D341Med (cell line): ENCODE data around the gene HMGB1.

ENCODE experiments used
- DNase-seq: peaks from one replicate; pipeline ENCODE4 v3.0.0; 2012; ENCODE audit warnings: low spot score

HMGB1 gene

DNA sequence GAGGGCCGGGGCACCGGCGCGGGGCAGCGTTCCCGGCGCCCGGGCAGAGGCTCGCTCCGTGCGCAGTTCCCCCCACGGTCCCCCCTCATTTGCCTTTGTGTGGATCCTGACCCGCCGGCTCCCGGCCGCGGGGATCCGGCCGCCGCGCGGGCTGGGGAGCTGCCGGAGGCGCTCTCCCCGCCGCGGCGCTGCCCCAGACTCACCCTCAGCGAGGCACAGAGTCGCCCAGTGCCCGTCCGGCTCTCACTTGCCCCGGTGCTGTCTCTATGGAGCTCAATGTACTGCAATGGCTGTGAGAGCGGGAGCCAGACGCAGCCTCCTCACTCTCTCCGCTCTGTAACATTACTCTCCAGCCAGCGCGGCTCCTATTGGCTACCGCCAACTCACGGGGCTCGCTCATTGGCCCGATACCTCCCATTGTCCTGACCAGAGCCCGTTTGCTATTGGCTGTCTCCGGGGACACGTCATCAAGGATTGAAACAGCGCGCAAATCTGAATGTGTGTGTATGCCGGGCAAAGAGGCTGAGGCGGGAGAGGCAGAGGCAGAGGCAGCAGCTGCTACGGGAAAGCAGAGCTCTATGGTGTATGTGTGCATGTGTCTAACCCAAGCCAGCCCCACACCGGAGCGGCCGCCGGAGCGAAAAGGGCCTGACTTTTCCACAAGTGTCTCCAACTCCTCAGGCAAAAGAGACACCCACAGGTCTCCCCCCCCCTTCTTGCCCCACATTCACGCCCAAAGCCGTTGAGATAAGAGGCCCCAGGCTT lies at the start of gene HMGB1:
TSS of gene HMGB1 (minus strand) at position 344 of the 765 bp plus-strand sequence. CDS start 2,256 bp downstream, outside the sequence.
- DNase-seq, result peak; percentile 93

DNA sequence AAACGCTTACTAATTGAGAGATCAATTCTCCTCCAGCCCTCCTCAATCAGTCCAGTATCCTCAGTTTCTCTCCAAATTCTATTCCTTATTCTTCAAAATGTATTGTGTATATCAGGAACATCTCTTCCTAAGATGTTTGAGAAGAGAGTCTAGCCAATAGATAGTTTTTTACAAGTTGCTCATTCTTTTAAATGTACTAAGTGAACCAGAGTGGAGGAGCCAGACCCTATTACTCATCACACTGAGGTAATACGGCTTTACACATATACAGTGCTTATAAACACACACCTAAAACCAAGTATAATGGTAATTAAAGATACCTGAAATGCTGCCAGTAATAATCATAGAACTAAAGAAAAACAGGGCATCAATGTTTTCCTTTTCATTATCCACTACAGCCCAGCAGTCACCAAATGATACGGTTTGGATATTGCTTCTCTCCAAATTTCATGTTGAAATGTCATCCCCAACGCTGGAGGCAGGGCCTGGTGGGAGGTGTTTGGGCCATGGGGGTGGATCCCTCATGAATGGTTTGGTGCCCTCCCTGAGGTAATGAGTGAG lies 45.2 kb upstream of the HMGB1 start:
- no peak for DNase-seq

DNA sequence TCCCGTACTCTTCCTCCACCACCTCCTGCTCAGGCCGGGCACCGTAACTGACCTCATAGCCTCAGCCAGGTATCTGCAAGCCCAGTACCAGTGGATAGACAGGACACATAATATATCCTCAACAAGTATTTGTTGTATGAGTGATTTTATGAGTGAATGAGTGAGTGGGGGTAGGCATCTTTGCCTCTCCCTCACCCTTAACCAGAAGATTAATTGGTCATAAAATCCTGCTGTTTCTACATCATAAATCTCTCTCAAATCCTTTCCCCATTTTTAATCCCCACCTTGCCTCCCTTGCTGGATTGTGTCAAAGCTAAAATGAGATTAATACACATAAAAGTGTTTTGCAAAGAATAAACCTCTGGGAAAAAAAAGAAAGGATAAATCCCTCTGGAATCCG lies 44.4 kb upstream of the HMGB1 start:
- DNase-seq, result no peak

DNA sequence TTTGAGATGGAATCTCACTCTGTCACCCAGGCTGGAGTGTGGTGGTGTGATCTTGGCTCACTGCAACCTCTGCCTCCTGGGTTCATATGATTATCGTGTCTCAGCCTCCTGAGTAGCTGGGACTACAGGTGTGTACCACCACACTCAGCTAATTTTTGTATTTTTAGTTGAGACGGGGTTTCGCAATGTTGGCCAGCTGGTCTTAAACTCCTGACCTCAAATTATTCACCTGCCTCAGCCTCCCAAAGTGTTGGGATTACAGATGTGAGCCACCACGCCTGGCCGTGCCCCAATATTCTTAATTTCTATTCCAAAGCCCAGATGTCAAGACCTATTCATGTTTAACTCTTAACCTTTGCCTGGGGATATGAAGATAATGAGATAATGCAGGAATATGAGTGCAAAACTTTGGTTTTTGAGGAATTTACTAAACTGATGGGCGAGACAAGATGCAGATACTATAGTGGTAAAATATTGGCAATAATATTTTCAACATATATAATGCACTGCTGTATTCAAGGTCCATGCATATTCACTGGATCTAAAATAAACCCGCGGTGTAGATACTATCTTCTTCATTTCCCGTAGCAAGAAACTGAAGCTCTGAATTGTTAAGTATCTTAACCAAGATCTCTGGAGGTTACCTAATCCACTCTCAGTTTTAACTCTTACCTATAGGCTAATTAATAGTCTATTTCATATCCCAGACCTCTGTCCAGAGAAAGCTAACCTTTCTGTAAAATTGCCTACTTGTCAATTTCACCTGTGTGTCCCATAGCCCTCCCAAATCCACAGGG lies 43.7 kb upstream of the HMGB1 start:
- no peak for DNase-seq

DNA sequence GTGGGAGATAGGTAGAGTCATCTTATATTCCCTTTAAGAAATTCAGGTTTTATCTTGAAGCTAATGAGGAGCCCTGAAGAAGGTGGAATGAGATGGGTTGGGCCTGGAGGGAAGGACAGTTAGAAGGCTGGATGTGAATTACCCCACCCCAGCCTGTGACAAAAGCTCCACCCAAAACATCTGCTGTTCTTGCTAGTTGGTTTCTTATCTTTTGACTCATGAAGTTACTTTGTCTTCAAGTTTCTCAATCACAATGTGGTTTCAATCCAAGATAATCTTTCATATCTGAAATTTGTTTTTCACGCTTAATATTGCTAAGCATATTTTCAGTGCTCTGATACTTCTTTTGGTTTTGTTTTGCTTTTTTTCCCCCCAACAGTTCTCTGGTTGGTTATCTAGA lies 38.3 kb upstream of the HMGB1 start:
- no peak for DNase-seq

DNA sequence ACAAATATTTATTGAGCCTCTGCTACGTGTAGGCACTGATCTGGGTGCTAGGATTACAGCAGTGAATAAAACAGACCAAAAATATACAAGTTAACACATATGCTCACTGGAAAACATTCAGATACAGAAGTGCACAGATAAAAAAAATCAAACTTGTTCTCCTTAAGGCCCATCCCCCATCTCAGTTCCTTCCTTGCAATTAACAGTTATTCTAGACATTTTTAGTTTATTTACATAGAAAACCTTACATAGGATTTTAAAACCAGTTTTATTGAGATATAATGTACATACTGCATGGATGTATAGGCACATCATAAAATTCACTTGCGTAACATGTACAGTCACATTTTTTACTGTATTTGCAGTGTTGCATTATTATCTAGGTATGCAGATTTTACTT lies 36.5 kb upstream of the HMGB1 start:
- DNase-seq, result no peak

DNA sequence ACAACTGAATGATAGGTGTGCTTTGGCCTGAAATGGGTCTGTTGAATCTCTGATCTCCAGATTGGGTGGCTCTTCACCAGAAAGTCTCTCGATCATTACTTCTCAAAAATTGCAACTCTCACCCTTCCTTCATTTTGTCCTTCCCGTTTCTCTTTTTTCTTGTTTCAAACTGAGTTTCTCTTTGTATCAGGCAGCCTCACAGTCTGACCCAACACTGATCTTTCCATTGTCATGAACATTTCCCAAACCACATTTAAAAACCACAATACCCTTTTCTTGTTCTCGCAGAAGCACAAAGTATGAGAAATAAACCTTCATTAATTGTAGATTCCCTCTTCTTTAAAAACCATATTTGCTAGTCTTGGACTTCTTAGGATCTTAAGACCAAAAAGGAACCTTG lies 33.6 kb upstream of the HMGB1 start:
- DNase-seq, result no peak

DNA sequence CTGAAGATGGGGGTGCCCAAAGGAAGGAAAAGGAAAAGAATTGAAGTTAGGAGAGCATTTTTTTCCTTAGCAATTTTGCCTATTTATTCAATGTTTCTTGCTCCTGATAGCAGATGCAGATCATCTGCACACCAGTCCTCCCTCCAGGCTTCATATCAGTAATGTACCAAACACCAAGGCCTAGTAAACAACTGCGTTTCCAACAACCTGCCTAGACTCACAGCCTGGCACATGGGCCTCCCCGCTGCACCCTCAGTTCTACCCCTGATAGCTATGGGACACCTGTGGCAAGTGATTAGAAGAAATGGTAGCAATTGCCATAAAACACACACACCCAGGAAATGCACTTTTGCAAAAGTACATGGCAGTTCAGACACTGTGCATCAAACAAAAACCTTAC lies 30.4 kb upstream of the HMGB1 start:
- no peak for DNase-seq

DNA sequence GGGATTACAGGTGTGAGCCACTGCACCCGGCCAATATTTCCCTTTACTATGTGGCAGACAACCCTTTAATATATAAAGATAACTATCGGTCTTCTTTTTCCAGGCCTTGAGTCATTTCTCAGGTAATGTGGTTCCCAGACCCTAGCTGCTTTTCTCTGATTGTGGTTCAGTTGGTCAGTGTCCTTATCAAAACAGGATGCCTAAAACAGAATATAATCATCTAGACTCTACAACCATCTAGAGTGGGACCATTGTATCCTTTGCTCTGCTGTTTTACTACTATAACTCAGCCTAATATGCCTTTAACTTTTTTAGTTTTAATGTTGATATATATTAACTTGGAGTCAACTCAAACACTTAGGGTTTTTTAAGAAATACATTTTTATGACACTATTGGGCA lies 30.0 kb upstream of the HMGB1 start:
- no peak for DNase-seq

DNA sequence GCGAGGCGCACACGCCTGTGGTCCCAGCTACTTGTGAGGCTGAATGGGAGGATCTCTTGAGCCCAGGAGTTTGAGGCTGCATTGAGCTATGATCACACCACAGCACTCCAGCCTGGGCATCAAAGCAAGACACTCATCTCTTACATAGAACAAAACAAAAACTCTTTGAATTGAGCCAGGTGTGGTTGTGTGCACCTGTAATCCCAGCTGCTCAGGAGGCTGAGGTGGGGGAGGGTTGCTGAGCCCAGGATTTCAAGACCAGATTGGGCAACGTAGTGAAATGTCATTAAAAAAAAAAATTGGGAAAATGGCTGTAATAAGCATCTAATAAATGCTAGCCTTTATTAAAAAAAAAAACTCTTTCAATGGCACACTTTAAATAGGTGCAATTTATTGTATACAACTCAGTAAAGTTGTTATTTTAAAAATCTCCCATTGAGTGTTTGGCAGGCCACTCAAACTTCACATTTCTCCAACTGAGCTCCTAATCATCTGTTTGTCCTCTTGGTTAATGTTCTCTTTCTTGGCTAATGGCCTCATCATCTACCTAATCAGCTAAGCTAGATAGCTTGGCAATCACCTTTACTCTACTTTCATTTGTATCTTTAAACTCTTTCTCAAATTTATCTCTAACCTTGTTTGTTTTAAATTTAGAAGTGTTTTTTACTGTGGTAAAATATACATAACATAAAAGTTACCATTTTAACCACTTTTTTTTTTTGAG lies 28.1 kb upstream of the HMGB1 start:
- no peak for DNase-seq

DNA sequence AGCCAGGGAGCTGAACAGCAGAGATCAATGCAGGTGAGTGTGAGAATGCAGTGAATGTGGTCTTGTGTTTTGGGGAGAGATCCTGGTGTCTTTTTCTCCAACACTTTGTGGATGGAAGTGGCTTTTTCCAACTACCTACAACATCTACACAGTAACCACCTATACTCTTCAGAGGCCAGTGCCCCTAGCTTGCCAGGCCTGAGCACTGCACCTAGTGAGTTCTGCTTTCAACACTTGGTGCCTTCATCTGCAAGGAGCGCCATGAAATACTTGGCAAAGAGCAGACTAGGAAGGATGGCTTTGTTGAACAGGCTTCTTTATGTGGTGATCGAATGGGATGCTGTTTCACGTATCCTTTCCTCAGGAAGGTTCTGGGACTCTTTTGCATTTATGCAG lies 21.3 kb upstream of the HMGB1 start:
- DNase-seq, result no peak

DNA sequence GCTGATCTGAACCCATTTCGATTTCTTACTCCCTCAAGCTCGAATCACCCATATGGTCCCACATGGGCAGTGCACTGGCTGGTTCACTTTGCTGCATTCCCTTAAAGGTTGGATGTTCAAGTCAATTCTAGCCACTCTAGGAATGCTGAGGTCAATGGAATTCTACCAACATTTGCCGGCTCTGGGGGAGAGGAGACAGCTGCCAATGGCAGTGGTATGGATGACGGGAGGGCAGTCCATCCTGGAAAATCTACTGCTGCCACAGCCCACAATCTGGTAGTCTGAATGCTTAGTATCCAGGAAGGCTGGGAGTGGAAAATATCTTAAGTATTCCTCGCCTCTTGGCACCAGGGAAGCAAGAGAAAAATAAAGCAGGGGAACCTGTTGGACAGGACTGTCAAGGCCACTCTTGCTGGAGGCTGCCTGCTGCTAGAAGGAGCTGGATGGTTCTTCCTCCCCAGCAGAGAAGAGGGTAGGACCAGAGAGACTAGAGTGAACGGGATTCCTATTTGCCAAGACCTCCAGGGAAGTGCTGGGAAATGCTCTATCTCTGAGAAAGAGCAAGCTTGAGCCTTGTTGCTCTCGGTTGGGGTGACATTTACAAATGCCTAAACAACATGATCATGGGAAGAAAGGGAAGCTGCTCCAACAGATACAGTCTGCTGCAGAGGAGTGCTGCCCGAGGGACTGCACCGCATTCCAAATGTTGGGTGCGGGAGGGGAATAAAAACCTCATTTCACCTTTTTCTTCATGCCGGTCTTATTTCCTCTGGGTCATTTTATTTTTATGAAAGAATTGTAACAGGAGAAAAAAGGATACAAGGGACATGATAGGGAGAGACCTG lies 20.7 kb upstream of the HMGB1 start:
- no peak for DNase-seq

DNA sequence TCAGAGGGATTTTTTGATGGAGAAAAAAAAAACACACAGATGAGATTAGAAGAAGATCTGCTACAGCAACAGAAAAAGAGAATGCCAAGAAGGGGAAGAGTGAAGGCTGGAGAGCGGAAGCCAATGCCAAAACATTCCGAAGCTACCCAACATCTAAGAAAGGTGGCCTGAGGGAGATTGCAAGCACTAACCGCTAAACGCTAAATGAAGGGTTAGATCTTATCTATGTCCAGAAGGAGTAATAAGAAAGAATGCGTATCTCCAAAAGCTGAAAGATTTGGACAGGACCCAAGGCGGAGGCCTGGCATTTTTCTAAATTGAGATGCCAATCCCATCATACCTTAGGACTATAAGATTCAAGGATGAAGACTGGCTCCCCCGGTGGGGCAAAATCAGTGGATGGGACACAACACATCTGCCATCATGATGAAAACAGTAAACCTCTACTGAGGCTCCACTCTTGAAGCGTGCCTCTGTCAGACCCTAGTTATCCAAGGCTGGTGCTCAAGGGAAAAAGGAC lies 15.6 kb upstream of the HMGB1 start:
- no peak for DNase-seq

DNA sequence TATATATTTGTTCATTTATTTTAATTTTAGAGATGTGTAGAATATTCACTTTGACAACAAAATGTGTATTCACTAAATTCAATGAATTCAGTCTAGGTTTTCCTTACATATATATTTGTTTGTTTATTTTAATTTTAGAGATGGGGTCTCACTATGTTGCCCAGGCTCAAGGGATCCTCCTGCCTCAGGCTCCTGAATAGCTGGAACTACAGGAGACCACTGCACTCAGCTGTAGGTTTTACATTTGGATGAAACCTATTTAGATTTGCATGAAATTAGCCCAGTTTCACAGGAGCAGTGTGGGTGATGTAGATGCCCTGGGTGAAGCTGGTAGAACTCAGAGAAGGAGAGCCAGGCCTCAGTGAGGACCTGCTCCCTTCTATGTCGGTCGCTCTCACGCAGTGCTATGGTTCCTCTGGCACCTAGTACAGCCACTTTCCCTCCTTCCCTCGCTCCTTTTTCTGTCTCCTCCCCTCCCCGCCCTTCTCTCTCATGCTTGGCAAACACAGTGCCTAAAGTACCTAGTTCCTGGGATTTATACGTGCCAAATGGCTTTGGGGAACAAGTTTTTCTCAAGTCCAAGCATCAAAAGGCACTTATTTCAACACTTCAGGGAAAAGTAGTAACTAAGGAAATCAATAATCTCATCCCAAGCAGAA lies 14.7 kb upstream of the HMGB1 start:
- no peak for DNase-seq

DNA sequence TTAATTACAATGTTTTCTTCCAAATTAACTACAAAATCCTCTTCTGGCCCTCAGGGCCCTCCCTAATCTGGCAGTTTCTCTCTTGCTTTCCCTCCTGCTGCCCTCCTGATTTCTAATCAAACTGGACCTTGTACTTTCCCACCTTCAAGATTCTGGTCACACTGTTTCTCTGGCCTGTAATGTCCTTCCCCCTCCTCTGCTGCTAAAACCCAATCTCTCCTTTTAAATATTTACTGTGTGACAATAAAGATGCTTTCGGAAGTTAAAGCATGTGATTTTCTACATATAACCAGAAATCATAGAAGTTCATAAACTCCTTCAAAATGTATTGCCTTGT lies 14.1 kb upstream of the HMGB1 start:
- no peak for DNase-seq

DNA sequence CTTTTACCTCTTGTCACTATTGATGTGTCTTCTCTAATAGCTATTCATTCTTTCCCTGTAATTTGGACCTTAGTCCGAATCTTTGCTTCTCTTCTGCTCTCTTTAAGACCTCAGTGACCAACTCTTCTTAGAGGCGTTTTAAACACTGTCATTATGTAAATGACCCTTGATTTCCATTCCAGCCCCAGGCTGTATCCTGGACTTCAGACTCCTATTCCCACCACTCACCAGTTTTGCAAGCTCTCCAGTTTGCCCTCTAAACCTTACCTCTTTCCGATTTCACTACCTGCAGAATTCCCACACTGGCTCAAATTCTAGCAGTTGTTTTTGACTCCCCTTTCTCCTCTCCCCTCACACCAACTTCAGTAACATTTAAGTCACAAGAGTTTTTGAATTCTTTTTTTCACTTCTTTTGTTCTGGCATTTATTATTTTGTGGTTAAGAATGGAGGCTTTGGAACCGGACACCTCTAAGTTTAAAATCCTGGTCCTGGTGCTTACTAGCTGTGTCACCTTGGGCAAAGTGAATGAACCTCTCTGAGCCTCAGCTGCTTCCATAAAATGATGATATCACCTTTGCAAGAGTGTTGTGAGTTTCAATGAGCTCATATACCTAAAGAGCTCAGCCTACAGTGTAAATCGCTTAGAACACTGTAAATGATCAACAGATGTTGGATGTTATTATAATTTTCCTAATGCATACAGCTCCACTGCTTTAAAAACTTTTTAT lies 13.6 kb upstream of the HMGB1 start:
- no peak for DNase-seq

DNA sequence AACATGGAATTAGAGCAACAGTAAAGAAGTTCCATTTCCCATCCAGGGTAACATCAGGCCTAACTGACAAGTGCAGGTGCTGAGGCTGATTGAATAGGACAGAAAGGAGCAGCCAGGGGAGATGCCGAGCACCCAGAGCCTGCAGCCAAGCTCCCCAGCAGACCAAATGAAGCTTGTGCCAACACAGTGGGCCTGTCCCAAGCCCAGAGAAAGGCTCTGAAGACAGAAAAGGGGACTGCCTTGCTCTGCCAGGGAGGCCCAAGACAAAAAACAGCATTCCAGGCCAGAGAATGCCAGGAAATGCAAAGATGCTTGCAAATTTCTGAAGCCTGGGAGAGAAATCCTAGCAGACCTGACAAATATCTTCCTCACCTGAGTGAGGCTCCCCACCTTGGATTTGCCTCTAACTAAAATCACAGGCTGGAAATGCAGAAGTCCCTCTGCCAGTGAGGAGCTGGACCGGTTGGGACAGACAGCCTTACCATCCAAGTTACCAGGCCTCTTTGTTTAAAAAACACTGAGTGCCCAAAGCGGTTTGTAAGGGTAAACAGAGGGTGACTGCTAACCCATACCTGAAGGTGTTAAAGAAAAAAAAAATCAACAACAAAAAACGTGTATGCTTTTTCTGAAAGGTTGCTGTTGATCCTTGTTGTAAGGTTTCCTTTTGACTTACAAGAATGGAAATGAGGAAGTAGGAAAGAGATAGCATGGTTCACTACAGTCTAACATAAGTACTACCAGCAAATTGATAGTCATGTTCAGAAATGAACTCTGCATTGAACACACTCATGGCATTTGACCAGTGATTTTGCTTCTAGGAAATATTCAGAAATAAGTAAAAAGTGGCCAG lies 11.8 kb upstream of the HMGB1 start:
- no peak for DNase-seq

DNA sequence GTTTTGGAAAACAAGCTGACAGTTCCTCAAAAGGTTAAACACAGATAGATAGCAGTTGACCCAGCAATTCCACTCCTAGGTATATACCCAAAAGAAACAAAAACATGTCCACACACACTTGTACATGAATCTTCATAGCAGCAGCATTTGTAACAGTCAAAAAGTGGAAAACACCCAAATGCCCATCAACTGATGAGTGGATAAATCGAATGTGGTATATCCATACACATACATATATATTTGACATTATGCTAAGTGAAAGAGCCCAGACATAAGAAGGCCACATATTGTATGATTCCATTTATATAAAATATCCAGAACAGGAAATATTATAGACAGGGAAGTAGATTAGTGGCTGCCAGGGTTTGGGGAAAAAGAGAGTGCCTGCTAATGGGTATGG lies 7.9 kb upstream of the HMGB1 start:
- no peak for DNase-seq

DNA sequence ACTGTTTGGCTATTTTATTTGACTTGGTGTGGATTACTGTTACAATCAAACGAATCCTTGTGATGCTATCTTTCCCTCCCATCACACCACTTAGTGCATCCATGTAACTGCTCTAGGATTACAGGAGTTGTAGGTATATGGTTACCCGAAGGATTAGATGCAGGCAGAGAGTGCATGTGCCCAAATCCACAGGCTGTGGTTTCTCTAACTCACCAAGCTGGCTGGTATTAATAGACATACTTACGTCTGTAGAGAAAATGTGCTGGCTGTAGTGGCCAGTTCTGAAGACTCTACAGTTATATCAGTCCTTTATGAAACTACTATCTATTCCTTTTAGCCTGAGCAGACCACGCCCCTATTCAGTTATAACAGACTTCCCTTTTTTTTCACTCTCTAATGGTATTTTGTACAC lies 1.1 kb upstream of the HMGB1 start:
- no peak for DNase-seq
